ENCODE measurements around the gene RHOG.
"Not testable (repeated sequence)": the region's sequence is repeated elsewhere in the genome, so short reads cannot be mapped to it uniquely, and the experiment has no call there.

RHOG gene

GRCh38 chr11:3817181-3817800, 23.5 kb downstream of the RHOG start:
- Histone ChIP-seq H3K36me3 (ENCODE audit: control insufficient read depth, insufficient read depth, low read length) (peaks cover 5% of the 10 kb centered on the region), H3K9ac (ENCODE audit: low read depth, low read length) (no peak overlapping the region), H3K27me3 (ENCODE audit: control insufficient read depth, insufficient read depth, low read length) (no peaks in the 10 kb centered on the region), H3K4me1 (ENCODE audit: control insufficient read depth, insufficient read depth, low read length) (no peaks in the 10 kb centered on the region), H3K9me3 (ENCODE audit: control insufficient read depth, insufficient read depth, low read length) (no peaks in the 10 kb centered on the region), H3K4me3 (ENCODE audit: low read depth, low read length) (no peak overlapping the region)

DNA sequence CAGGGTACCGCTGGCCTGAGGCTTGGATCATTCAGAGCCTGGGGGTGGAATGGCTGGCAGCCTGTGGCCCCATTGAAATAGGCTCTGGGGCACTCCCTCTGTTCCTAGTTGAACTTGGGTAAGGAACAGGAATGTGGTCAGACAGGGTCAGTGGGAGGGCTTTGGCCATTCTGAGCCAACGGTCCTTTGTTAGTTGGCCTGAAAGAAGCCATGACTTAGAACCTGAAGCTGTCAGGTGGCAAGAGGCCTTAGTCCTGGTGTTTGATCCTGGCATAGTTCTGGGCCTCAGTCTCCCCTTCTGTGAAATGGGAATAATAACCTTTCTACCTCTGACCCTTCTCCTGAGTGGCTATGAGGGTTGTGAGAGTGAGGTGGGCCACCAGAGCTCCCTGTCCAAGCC, 24.1 kb downstream of the RHOG start:
- Histone ChIP-seq H3K4me1 (ENCODE audit: control insufficient read depth, insufficient read depth, low read length) (no peaks in the 10 kb centered on the region), H3K9ac (ENCODE audit: low read depth, low read length) (no peak overlapping the region), H3K36me3 (ENCODE audit: control insufficient read depth, insufficient read depth, low read length) (peaks cover 5% of the 10 kb centered on the region), H3K4me3 (ENCODE audit: low read depth, low read length) (no peak overlapping the region), H3K9me3 (ENCODE audit: control insufficient read depth, insufficient read depth, low read length) (no peaks in the 10 kb centered on the region), H3K27me3 (ENCODE audit: control insufficient read depth, insufficient read depth, low read length) (no peaks in the 10 kb centered on the region)

- no peak overlapping the region for H3K9ac ChIP-seq (ENCODE audit: low read depth, low read length)
- H3K9me3 ChIP-seq (ENCODE audit: control insufficient read depth, insufficient read depth, low read length), result no peaks in the 10 kb centered on the region
- no peaks in the 10 kb centered on the region for H3K4me1 ChIP-seq (ENCODE audit: control insufficient read depth, insufficient read depth, low read length)
These were observed 24.9 kb downstream of the RHOG start for GRCh38 chr11:3815845-3816244.

GRCh38 chr11:3814832-3815231, 25.9 kb downstream of the RHOG start:
- H3K36me3 ChIP-seq (ENCODE audit: control insufficient read depth, insufficient read depth, low read length); H3K9ac ChIP-seq (ENCODE audit: low read depth, low read length); H3K9me3 ChIP-seq (ENCODE audit: control insufficient read depth, insufficient read depth, low read length); H3K4me1 ChIP-seq (ENCODE audit: control insufficient read depth, insufficient read depth, low read length); H3K27me3 ChIP-seq (ENCODE audit: control insufficient read depth, insufficient read depth, low read length); H3K4me3 ChIP-seq (ENCODE audit: low read depth, low read length): not testable (repeated sequence)

More at GRCh38 chr11:3815845-3816244, 24.9 kb downstream of the RHOG start:
- H3K36me3 ChIP-seq (ENCODE audit: control insufficient read depth, insufficient read depth, low read length), result peaks cover 5% of the 10 kb centered on the region
- no peak overlapping the region for H3K4me3 ChIP-seq (ENCODE audit: low read depth, low read length)
- H3K27me3 ChIP-seq (ENCODE audit: control insufficient read depth, insufficient read depth, low read length), result no peaks in the 10 kb centered on the region

GRCh38 chr11:3810951-3811350, 29.8 kb downstream of the RHOG start:
- Histone ChIP-seq H3K9me3 (ENCODE audit: control insufficient read depth, insufficient read depth, low read length) (no peaks in the 10 kb centered on the region), H3K4me3 (ENCODE audit: low read depth, low read length) (no peak overlapping the region), H3K9ac (ENCODE audit: low read depth, low read length) (no peak overlapping the region), H3K36me3 (ENCODE audit: control insufficient read depth, insufficient read depth, low read length) (peaks cover 2% of the 10 kb centered on the region), H3K27me3 (ENCODE audit: control insufficient read depth, insufficient read depth, low read length) (no peaks in the 10 kb centered on the region), H3K4me1 (ENCODE audit: control insufficient read depth, insufficient read depth, low read length) (no peaks in the 10 kb centered on the region)

- H3K9ac ChIP-seq (ENCODE audit: low read depth, low read length), result no peak overlapping the region
- H3K27me3 ChIP-seq (ENCODE audit: control insufficient read depth, insufficient read depth, low read length), result no peaks in the 10 kb centered on the region
- no peaks in the 10 kb centered on the region for H3K4me1 ChIP-seq (ENCODE audit: control insufficient read depth, insufficient read depth, low read length)
- H3K36me3 ChIP-seq (ENCODE audit: control insufficient read depth, insufficient read depth, low read length), result peaks cover 2% of the 10 kb centered on the region
- no peak overlapping the region for H3K4me3 ChIP-seq (ENCODE audit: low read depth, low read length)
- no peaks in the 10 kb centered on the region for H3K9me3 ChIP-seq (ENCODE audit: control insufficient read depth, insufficient read depth, low read length)
These were observed 30.3 kb downstream of the RHOG start for GRCh38 chr11:3810446-3810845.

DNA sequence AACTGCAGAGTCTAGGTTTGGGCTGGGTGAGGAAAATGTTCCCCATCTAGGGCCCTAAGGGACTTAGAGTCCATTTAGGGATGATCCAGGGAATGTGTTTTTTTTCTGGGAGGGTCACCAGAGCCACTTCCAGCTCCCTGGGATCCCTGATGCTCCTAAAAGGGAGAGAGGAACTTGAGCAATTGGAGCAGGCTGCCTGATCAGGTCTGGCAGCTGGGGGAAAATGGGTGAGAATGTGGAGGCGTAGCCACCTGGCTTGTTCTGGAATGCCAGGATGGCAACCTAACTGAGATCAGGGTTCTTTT, 31.2 kb downstream of the RHOG start:
- H3K4me1 ChIP-seq (ENCODE audit: control insufficient read depth, insufficient read depth, low read length), result no peaks in the 10 kb centered on the region
- H3K9ac ChIP-seq (ENCODE audit: low read depth, low read length), result no peak overlapping the region
- no peaks in the 10 kb centered on the region for H3K27me3 ChIP-seq (ENCODE audit: control insufficient read depth, insufficient read depth, low read length)
- H3K9me3 ChIP-seq (ENCODE audit: control insufficient read depth, insufficient read depth, low read length), result no peaks in the 10 kb centered on the region
- H3K4me3 ChIP-seq (ENCODE audit: low read depth, low read length), result no peak overlapping the region
- H3K36me3 ChIP-seq (ENCODE audit: control insufficient read depth, insufficient read depth, low read length), result peaks cover 2% of the 10 kb centered on the region

DNA sequence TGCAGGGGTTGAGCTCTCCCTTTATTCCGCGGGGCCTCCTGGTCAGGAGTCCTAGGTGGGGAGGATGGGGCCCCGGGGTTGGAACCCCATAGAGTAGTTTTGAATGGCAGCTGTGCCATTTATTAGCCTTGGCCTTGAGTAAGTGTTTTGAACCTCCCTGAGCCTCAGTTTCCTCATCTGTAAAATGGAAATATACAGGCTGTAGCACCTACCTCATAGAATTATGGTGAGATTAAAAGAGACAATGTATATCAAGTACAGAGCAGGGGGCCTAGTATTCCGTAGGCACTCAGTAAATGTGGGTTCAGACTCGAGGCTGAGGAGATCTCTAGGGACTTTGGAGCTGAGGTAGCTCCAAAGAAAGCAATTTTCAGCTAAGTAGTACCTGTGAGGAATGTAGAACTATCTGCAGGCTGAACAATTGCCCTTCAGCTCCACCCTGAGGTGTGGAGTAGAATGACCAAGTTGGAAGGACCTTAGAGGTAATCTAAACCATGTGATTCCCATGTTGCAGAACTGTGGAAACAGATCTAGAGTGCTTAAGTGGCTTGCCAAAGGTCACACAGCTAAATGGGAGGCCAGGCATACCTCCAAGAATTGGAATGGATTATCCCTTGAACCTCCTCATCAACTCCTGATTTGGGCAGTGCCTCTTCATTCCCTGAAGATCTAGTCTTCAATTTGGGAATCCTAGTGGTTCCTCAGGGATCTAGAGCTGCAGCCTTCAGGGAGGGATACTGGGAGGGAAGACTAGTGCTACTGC, 31.7 kb downstream of the RHOG start:
- Histone ChIP-seq H3K27me3 (ENCODE audit: control insufficient read depth, insufficient read depth, low read length) (no peaks in the 10 kb centered on the region), H3K9me3 (ENCODE audit: control insufficient read depth, insufficient read depth, low read length) (no peaks in the 10 kb centered on the region), H3K36me3 (ENCODE audit: control insufficient read depth, insufficient read depth, low read length) (peaks cover 2% of the 10 kb centered on the region), H3K4me1 (ENCODE audit: control insufficient read depth, insufficient read depth, low read length) (no peaks in the 10 kb centered on the region), H3K4me3 (ENCODE audit: low read depth, low read length) (peak overlapping the region; percentile 90), H3K9ac (ENCODE audit: low read depth, low read length) (peak overlapping the region; percentile 63)

GRCh38 chr11:3807909-3808860, 32.6 kb downstream of the RHOG start, which contains the start of gene PGAP2:
PGAP2 (plus strand) TSS chr11:3808560; CDS start chr11:3811260, 2,700 bp downstream.
- H3K9me3 ChIP-seq (ENCODE audit: control insufficient read depth, insufficient read depth, low read length), result no peaks in the 10 kb centered on the region
- H3K36me3 ChIP-seq (ENCODE audit: control insufficient read depth, insufficient read depth, low read length), result peaks cover 2% of the 10 kb centered on the region
- H3K4me3 ChIP-seq (ENCODE audit: low read depth, low read length), result peak within 1 kb of the TSS; percentile 90
- no peaks in the 10 kb centered on the region for H3K27me3 ChIP-seq (ENCODE audit: control insufficient read depth, insufficient read depth, low read length)
- no peaks in the 10 kb centered on the region for H3K4me1 ChIP-seq (ENCODE audit: control insufficient read depth, insufficient read depth, low read length)
- peak within 1 kb of the TSS; percentile 63 for H3K9ac ChIP-seq (ENCODE audit: low read depth, low read length)

DNA sequence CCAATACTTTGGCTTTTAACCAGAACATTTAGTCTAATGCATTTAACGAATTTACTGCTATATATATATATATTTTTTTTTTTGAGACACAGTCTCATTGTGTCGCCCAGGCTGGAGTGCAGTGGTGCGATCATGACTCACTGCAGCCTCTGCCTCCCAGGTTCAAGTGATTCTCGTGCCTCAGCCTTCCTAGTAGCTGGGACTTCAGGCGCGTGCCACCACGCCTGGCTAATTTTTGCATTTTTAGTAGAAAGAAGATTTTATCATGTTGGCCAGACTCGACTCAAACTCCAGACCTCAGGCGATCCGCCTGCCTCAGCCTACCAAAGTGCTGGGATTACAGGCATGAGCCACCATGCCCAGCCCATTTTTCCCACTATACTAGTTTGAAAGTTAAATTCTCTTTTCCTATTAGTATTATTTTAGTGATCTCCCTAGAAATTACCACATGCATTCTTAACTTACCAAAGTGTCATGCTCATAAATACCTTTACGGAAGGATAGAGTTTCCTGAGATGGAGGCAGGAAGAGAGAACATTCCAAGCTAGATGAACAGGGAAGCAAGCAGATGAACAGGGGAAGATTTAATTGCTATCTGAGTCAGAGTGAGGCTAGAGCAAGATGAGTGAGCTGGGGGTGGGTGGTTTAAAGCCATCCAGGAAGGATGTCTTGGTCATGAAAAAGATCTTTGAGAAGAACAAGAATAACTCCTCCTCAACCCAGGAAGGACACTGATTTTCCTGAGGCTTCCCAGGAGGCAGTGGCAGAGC, 36.8 kb downstream of the RHOG start:
- H3K4me1 ChIP-seq (ENCODE audit: control insufficient read depth, insufficient read depth, low read length), result no peaks in the 10 kb centered on the region
- H3K27me3 ChIP-seq (ENCODE audit: control insufficient read depth, insufficient read depth, low read length), result no peaks in the 10 kb centered on the region
- no peaks in the 10 kb centered on the region for H3K9me3 ChIP-seq (ENCODE audit: control insufficient read depth, insufficient read depth, low read length)
- no peak overlapping the region for H3K9ac ChIP-seq (ENCODE audit: low read depth, low read length)
- H3K4me3 ChIP-seq (ENCODE audit: low read depth, low read length), result no peak overlapping the region
- no peaks in the 10 kb centered on the region for H3K36me3 ChIP-seq (ENCODE audit: control insufficient read depth, insufficient read depth, low read length)

Measured in iPS-15b (cell line).